SH-SY5Y (cell line): ENCODE data around the gene VAV1.

Source experiments
- GATA2 ChIP-seq: IDR thresholded peaks from 2 replicates; pipeline ENCODE4 v1.6.1; 2011; ENCODE audit warnings: mild to moderate bottlenecking, low read depth, low read length
- GATA3 ChIP-seq: IDR thresholded peaks from 2 replicates; pipeline ENCODE4 v1.6.1; 2011; ENCODE audit warnings: low read depth, mild to moderate bottlenecking, low read length, moderate library complexity

DNA sequence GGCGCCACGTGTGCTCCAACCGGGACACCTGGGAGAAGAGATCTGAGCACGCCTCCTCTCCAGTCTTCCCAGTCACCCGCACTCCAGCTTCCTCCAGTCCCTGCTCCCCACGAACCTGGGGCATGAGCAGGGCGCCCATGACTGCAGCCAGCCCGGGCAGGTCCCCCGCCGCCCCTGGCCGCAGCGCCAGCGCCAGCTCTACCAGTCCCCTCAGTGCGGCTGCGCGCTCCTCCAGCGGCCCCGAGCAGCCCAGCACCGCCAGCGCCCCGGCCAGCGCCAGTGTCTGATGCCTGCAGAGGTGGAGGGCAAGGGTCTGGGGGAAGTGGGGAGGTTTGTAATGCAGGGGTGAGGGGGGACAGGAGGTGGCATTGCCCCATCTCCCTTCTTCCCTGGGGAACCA lies 18.4 kb upstream of the VAV1 start:
- TF ChIP-seq GATA2 = no peak
- no peak for TF ChIP-seq GATA3
